HUES64 (cell line): ENCODE measurements around the gene GALNT14.

Source experiments
- H3K27ac ChIP-seq: 2 replicates; pipeline ENCODE4 v1.7.0; 2013; ENCODE audit warnings: low read depth, low read length, inconsistent platforms
- H3K27me3 ChIP-seq: 2 replicates; pipeline ENCODE4 v1.6.1; 2013; ENCODE audit warnings: mild to moderate bottlenecking, low read length; ENCODE audit not compliant: insufficient read depth
- H3K36me3 ChIP-seq: 2 replicates; pipeline ENCODE4 v1.6.1; 2013; ENCODE audit warnings: mild to moderate bottlenecking, low read length; ENCODE audit not compliant: insufficient read depth
- H3K4me1 ChIP-seq: 2 replicates; pipeline ENCODE4 v1.6.1; 2013; ENCODE audit warnings: mild to moderate bottlenecking, low read length, moderate library complexity; ENCODE audit not compliant: insufficient read depth
- H3K4me3 ChIP-seq: 2 replicates; pipeline ENCODE4 v1.5.1; 2013; ENCODE audit warnings: mild to moderate bottlenecking, low read length, moderate library complexity
- H3K9ac ChIP-seq: 2 replicates; pipeline ENCODE4 v1.6.1; 2013; ENCODE audit warnings: mild to moderate bottlenecking, low read depth, low read length
- H3K9me3 ChIP-seq: 2 replicates; pipeline ENCODE4 v1.6.1; 2013; ENCODE audit warnings: low read depth, low read length; ENCODE audit not compliant: insufficient read depth
- WGBS: fragments of 150-250, 120-280 bp; methylation state at CpG from one replicate; pipeline ENCODE4 v1.1.7; 2013; ENCODE audit warnings: missing lambda C conversion rate; 5-methylcytosine and 5-hydroxymethylcytosine counted together

GALNT14 gene

DNA sequence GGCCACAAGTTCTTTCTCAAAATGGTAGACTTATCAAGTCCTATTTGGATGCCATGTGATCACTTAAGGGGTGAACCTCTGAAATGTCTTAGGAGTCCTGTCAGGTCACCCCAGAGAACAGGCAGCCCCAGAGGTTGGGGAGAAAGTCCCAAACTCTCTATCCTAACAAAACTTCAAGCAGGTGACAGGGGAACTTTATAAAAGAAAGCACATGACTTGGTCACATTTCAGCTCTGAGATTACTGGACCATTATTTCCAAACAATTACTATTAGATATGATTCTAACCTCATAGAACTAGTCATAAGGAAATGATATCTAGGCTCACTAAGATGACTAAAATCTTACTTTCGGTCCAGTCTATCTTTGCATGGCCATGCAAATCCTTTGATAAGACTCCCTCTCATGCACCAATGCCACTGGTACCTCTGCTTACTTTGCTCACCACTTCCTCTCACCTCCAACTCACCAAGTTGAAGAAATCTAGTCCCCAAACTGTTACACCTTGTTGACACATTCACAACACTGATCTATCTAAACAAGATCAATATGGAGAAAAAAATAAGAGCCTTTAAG is 107.0 kb downstream of the GALNT14 start:
- Histone ChIP-seq H3K9ac (no peak overlapping the region), H3K27ac (no peak overlapping the region), H3K4me1 (no peaks in the 10 kb centered on the region), H3K4me3 (no peak overlapping the region), H3K27me3 (no peaks in the 10 kb centered on the region), H3K9me3 (no peaks in the 10 kb centered on the region), H3K36me3 (no peaks in the 10 kb centered on the region)
- 98% methylated on average over 1 of the region's 1 CpG for WGBS

DNA sequence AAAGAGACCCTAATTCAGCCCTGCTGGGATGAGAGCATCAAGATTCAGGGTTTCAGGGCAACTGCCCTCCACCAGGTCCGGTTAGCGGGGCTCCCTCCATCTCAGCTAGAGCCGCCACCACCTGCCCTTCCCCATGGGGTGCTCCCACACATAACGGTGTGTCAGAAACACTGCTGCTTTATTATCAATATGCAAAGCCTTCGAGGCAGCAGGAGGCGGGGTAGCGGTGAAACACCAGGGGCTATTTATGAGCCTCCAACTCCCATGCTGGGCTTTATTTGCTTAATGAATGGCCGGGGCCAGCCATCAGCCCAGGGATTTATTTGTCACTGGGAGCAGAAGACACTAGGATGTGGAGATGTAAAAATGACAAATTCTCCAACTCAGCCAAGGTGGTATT is 109.8 kb downstream of the GALNT14 start:
- H3K9me3 ChIP-seq: no peaks in the 10 kb centered on the region
- no peak overlapping the region for H3K27ac ChIP-seq
- H3K9ac ChIP-seq: no peak overlapping the region
- WGBS: 40% methylated on average over 8 of the region's 8 CpGs
- no peaks in the 10 kb centered on the region for H3K4me1 ChIP-seq
- no peaks in the 10 kb centered on the region for H3K27me3 ChIP-seq
- no peak overlapping the region for H3K4me3 ChIP-seq
- no peaks in the 10 kb centered on the region for H3K36me3 ChIP-seq

DNA sequence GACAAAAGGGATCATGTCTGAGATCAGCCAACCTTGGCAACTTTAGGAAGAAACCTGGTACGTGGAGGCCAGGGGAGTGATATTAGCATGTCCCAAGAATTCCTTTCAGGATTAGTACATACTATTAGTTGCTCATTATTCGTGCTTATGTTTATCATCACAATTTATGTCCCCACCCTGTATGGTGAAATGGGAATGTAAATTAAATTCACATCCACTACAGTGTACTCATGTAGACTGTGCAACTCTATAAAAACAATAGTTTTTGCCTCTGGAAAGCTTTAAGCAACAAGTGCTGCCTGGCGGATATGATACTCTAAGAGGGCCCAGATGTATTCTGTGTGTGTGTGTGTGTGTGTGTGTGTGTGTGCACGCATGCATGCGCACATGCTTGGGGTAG is 110.7 kb downstream of the GALNT14 start:
- WGBS: 91% methylated on average over 4 of the region's 5 CpGs
- Histone ChIP-seq H3K4me3 (no peak overlapping the region), H3K9ac (no peak overlapping the region), H3K27ac (no peak overlapping the region), H3K36me3 (no peaks in the 10 kb centered on the region), H3K4me1 (no peaks in the 10 kb centered on the region), H3K9me3 (no peaks in the 10 kb centered on the region), H3K27me3 (no peaks in the 10 kb centered on the region)

DNA sequence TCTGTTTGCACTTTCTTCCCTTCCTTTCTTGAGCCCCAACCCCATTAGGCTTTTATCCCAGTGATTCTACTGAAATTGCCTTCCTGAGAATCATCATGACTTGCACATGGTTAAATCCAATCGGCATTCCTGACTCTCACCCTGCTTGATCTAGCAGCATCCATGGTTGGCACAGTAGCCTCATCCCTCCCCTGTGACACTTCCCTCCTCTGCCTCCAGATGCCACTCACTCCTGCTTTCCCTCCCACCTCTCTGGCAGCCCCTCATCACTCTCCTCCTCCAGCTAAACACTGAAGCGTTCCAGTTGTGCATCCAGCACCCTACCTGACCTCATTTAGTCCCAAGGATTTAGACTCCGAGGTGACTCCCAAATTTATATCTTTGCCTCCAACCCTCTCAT is 114.7 kb downstream of the GALNT14 start:
- Histone ChIP-seq H3K27me3 (no peaks in the 10 kb centered on the region), H3K4me3 (no peak overlapping the region), H3K36me3 (no peaks in the 10 kb centered on the region), H3K9me3 (no peaks in the 10 kb centered on the region), H3K9ac (no peak overlapping the region), H3K4me1 (no peaks in the 10 kb centered on the region), H3K27ac (no peak overlapping the region)
- whole genome bisulfite sequencing: 93% methylated on average over 3 of the region's 3 CpGs

DNA sequence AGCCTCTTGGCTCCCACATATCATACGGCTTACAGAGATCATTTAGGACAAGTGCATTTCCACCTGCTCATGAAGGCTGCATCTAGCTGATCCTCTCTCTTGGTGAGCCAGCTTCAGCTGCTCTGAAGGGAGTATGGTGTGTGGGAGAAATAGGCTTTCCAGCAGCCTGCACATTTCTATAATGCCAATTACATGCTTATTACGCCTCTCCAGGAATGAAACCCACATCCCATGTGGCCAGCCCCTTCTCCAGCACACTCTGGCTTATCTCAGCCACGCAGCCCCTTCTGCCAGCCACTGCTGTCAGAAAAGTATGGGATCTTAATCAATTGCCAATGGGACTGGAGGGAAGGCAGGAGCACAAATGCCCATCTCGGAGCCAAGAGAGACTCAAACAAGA is 117.5 kb downstream of the GALNT14 start:
- Histone ChIP-seq H3K9ac (no peak overlapping the region), H3K27me3 (no peaks in the 10 kb centered on the region), H3K9me3 (no peaks in the 10 kb centered on the region), H3K4me3 (no peak overlapping the region), H3K27ac (no peak overlapping the region), H3K36me3 (no peaks in the 10 kb centered on the region), H3K4me1 (no peaks in the 10 kb centered on the region)
- WGBS: 93% methylated on average over 4 of the region's 4 CpGs

DNA sequence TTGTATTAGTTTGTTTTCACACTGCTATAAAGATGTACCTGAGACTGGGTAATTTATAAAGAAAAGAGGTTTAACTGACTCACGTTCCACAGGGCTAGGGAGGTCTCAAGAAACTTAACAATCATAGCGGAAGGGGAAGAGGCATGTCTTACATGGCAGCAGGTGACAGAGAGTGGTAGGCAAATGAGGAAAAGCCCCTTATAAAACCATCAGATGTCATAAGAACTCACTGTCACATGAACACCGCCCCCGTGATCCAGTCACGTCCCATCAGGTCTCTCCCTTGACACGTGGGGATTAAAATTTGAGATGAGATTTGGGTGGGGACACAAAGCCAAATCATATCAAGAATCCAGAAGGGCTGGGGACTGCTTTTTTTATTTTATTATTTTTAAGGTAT is 120.0 kb downstream of the GALNT14 start:
- H3K27me3 ChIP-seq: no peaks in the 10 kb centered on the region
- H3K4me1 ChIP-seq: no peaks in the 10 kb centered on the region
- no peak overlapping the region for H3K9ac ChIP-seq
- no peak overlapping the region for H3K27ac ChIP-seq
- WGBS: 93% methylated on average over 6 of the region's 6 CpGs
- H3K4me3 ChIP-seq: no peak overlapping the region
- H3K9me3 ChIP-seq: no peaks in the 10 kb centered on the region
- no peaks in the 10 kb centered on the region for H3K36me3 ChIP-seq

DNA sequence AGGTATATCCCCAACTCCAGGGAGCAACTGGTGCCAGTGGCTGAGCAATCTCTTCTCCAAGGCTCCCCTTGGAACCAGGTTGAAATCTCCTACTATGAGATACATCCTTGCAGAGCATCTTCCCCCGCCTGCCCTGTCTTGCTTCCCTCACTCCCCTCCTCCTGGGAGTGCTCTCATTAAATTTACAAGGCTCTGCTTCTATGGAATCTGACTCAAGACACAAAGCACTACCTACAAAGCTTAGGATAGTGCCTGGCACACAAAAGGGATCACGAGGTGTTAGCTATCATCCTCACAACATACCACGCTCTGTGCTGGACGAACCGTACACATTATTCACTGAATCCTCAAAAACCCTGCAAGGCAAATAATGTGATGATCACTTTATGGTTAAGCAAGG is 121.6 kb downstream of the GALNT14 start:
- WGBS: 91% methylated on average over 5 of the region's 5 CpGs
- H3K9me3 ChIP-seq: no peaks in the 10 kb centered on the region
- no peaks in the 10 kb centered on the region for H3K36me3 ChIP-seq
- H3K27me3 ChIP-seq: no peaks in the 10 kb centered on the region
- no peak overlapping the region for H3K4me3 ChIP-seq
- H3K4me1 ChIP-seq: no peaks in the 10 kb centered on the region
- H3K9ac ChIP-seq: no peak overlapping the region
- H3K27ac ChIP-seq: no peak overlapping the region

DNA sequence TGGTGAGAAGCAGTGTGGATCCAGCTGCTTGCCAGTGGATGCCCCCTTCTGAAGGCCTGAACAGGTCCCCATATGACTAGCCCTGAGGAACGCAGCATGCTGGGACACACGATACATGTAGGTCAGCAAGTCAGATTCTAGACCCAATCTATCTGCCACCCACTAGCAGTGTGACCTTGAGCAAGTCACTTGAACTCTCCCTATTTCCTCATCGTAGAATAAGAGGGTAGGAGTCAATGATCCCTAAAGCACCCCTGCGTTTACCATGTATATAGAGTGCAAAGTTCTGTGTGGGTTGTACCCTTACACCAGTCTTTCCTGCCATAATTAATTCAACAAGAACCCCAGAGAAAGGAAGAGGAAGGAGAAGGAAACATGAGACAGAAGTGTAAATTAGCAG is 123.7 kb downstream of the GALNT14 start:
- Histone ChIP-seq H3K4me1 (no peaks in the 10 kb centered on the region), H3K4me3 (no peak overlapping the region), H3K36me3 (no peaks in the 10 kb centered on the region), H3K9ac (no peak overlapping the region), H3K27ac (no peak overlapping the region), H3K9me3 (no peaks in the 10 kb centered on the region), H3K27me3 (no peaks in the 10 kb centered on the region)
- WGBS: 96% methylated on average over 3 of the region's 4 CpGs

DNA sequence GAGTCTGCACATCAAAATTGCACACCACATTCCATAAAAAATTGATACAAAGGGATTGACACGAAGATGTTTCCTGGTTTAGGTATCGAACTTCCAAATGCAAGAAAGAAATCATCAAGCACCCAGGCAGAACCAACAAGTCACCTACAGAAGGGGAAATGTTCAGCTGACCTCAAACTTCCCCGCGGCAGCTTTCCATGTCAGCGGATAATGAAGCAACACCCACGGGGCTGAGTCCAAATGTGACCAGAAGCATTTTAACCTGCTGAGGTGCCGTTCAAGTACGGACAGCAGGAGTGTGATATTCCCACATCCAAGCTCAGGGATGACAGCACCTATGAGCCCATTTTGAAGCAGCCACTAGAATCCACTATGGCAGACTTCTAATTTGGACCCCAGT is 124.9 kb downstream of the GALNT14 start:
- H3K9ac ChIP-seq: no peak overlapping the region
- H3K9me3 ChIP-seq: no peaks in the 10 kb centered on the region
- no peak overlapping the region for H3K4me3 ChIP-seq
- WGBS: 91% methylated on average over 8 of the region's 8 CpGs
- no peaks in the 10 kb centered on the region for H3K27me3 ChIP-seq
- H3K4me1 ChIP-seq: no peaks in the 10 kb centered on the region
- H3K27ac ChIP-seq: no peak overlapping the region
- no peaks in the 10 kb centered on the region for H3K36me3 ChIP-seq

DNA sequence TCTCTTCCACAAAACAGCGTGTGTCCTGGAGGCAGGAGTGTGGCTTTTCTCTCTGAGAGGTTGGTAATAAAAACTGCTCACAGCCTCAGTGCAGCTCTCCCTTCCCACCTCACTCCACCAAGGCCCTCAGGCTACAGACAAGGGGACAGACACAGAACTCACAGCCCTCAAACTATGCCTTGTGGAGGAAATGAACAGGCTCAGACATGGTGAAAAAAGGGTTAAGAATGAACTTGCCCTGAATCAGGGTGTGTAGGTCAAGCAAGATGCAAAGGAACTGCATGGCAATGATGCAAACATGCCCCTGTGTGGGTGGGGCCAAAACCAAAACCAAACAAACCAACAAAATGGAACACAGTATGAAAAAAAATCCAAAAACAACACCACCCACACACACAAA is 125.8 kb downstream of the GALNT14 start:
- WGBS: 100% methylated on average over 1 of the region's 1 CpG

DNA sequence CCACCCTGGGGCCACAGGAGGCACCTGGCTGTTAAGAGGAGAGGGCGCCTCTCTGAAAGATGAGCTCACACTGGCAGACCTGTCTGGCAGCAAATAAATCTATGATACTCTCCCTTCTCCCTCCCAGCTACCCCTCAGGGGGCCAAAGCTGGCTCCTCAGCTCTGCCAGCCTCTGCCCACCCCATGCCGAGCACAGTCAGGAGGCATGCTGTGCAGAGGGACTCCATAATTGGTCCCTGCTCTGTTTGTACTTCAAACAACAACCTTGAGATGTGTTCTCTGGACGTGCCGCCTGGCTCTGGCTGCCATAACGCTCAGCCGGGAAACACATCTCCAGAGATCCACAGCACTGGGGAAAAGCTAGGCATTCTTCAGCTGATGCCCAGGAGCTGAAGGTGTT is 126.7 kb downstream of the GALNT14 start:
- no peaks in the 10 kb centered on the region for H3K4me1 ChIP-seq
- no peak overlapping the region for H3K9ac ChIP-seq
- H3K4me3 ChIP-seq: no peak overlapping the region
- no peaks in the 10 kb centered on the region for H3K9me3 ChIP-seq
- H3K36me3 ChIP-seq: no peaks in the 10 kb centered on the region
- no peak overlapping the region for H3K27ac ChIP-seq
- WGBS: 94% methylated on average over 6 of the region's 6 CpGs
- H3K27me3 ChIP-seq: no peaks in the 10 kb centered on the region

More for the DNA sequence above, 125.8 kb downstream of the GALNT14 start:
- Histone ChIP-seq H3K9me3 (no peaks in the 10 kb centered on the region), H3K4me3 (no peak overlapping the region), H3K4me1 (no peaks in the 10 kb centered on the region), H3K9ac (no peak overlapping the region), H3K36me3 (no peaks in the 10 kb centered on the region), H3K27ac (no peak overlapping the region), H3K27me3 (no peaks in the 10 kb centered on the region)

DNA sequence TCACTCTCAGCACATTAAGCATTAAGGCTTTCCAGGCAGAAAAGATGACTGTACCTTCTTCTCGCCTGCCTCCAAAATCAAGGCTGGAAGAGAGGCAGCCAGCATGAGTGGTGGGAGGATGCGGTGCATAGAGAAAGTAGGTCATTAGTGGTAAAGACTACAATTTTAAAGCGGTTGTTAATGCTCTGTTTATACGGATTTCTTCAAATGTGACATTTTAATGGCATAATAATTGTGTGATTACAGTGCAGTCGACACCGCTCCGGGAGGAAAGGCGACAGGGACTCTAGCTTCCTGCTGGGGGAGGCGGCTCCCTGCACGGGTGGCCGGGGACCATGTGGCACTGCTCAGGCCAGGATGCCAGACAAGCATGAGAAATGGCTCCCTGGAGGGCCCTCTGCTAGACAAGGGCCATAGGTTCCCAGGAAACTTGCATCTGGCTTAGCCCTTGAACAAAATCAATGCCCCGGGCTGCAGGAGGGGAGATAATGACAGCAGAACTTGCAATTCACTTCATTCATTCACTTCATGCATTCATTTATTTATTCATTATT is 129.6 kb downstream of the GALNT14 start:
- H3K4me3 ChIP-seq: no peak overlapping the region
- no peaks in the 10 kb centered on the region for H3K27me3 ChIP-seq
- WGBS: 90% methylated on average over 12 of the region's 12 CpGs
- H3K36me3 ChIP-seq: no peaks in the 10 kb centered on the region
- no peak overlapping the region for H3K9ac ChIP-seq
- no peaks in the 10 kb centered on the region for H3K9me3 ChIP-seq
- no peaks in the 10 kb centered on the region for H3K4me1 ChIP-seq
- H3K27ac ChIP-seq: no peak overlapping the region
